Cardiac septum (tissue), 1 donor: Measurements from ENCODE around the gene PREP. TPM values are rescaled to one million over a fixed set of nuclear protein-coding genes. Genes with fewer than 3 reads are reported as not detected.

Experiments
- DNase-seq: peaks from one replicate; pipeline ENCODE4 v3.0.0-alpha.2; 2020; ENCODE audit warnings: low spot score
- intact Hi-C: fragments of 100-400 bp; cut with DNase I; formaldehyde crosslinking; loops from one replicate; pipeline ENCODE4 v1.14.0; 2022
- total RNA-seq: library from RNA; stranded (reverse); fragmentation: NEBNext Ultra II Directional; extraction: Animal tissue kit (Norgen Biotek cat#: 25700); gene quantifications from one replicate; pipeline ENCODE4 v1.2.1, GENCODE V29; 2021
- donor health status: DM: no; HTN: no; CAD: no.

PREP gene
- total RNA-seq, 1 donor from 2014 or later: 26.2 TPM

GRCh38 chr6:105282631-105283585 lies 120.0 kb downstream of the PREP start:
- intact Hi-C loops: no loop called here
- DNase-seq: no peak

DNA sequence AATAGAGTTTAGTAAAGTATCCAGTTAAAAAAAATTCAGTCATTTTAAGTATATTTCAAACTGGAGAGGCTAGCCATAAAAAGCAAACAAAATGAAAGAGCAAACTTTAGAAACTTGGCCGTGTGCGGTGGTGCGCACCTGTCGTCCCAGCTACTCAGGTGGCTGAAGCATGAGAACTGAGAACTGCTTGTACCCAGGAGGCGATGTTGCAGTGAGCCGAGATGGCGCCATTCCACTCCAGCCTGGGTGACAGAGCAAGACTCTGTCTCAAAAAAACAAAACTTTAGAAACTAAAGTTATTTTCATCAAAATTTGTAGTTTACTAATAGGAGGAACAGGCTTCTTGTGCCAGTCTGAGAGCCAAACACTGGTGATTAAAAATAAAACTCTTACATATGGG lies 122.8 kb downstream of the PREP start:
- DNase-seq: no peak
- intact Hi-C loops: no loop called here

DNA sequence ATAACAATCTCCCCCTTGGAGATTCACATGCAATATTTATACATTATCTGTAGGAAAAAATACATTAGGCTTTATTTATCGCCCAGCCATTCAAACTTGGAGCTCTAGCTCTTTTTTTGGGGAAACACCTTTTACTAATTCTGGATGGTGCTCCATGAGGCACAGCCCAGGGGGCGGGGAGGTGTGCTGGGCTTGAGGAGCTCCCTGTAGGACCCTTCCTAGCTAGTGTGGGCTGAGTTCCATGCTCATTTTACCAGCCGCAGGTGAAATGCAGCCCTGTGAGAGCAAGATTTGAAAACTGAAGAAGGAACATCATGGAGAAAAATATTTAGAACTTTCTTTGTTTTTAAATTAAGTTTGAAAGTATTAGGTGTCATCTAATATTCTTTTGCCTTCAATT lies 123.4 kb downstream of the PREP start:
- intact Hi-C loops: no loop called here
- DNase-seq: no peak

GRCh38 chr6:105278813-105279212 lies 124.1 kb downstream of the PREP start:
- no peak for DNase-seq
- intact Hi-C loops: no loop called here

DNA sequence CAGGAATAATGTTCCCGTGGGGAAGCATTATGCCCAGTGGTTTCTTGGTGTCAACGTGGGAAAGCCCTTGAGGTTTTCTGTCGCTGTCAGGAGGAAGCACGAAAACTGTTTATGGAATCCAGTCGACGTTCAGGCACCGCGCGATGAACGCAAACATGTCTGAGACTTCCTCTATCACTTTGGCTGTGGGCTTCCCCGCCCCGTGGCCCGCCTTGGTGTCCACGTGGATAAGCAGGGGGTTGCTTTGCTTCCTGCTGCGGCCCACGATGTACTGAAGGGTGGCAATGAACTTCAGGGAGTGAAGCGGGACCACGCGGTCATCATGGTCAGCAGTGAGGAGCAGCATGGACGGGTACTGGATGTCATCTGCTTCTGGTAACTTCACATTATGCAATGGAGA lies 124.8 kb downstream of the PREP start:
- intact Hi-C loops: no loop called here
- no peak for DNase-seq

- intact Hi-C loops: no loop called here
- no peak for DNase-seq
These were observed 126.5 kb downstream of the PREP start for GRCh38 chr6:105276374-105276773.

DNA sequence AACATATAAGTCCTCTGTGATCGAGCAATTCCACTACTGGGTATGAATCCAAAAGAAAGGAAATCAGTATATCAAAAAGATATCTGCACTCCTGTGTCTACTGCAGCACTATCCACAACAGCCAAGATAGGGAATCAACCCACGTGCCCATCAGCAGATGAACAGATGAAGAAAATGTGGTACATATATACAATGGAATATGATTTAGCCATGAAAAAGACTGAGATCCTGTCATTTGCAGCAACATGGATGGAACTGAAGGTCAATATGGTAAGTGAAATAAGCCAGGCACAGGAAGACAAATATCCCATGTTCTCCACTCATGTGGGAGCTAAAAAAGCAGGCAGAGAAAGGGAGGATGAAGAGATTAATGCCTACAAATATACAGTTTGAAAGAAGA lies 127.3 kb downstream of the PREP start:
- intact Hi-C loops: no loop called here
- DNase-seq: no peak

- no peak for DNase-seq
- intact Hi-C loops: no loop called here
These were observed 128.2 kb downstream of the PREP start for GRCh38 chr6:105274678-105275077.

- intact Hi-C loops: no loop called here
- DNase-seq: no peak
These were observed 129.3 kb downstream of the PREP start for GRCh38 chr6:105273589-105273988.

DNA sequence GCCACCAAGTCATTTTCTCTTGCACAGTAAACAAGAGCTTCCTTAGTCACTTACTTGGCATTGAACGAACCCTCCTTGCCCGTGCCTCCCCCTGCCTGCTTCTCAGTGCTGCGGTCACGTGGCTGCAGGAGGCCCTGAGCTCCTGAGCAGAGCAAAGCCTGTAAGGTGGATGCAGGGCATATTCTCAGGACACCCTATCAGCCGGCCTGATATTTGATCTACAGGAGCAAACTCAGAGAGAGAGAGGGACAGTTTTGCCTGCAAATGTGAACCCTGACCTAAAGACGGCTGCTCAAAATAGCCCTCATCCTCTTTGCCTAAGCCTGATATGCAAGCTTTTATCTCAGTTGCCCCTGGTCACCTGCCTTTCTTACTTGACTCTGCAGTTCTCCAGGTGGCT lies 130.1 kb downstream of the PREP start:
- intact Hi-C loops: no loop called here
- no peak for DNase-seq

GRCh38 chr6:105270511-105270910 lies 132.4 kb downstream of the PREP start:
- DNase-seq: no peak
- intact Hi-C loops: no loop called here

DNA sequence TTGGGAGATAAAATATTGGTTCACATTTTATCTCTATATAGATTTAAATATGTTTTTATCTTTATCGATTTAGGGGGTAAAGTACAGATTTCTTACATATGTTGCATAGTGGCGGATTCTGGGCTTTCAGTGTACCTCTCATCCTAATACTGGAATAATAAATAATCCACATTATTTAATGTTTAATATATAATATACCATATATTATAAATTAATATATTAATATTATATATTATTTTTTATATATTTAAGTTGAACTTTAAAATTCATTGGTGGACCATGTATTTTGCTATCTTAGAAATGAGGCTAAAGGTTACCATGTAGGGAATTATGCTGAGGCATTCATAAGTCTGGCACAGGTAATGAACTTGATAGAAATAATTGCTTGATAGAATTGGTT lies 133.5 kb downstream of the PREP start:
- intact Hi-C loops: loop anchor here (10.0 kb wide), 2 partner anchors 55 to 85 kb away; no protein-coding TSS in a partner anchor
- DNase-seq: no peak

GRCh38 chr6:105263685-105264610 lies 138.9 kb downstream of the PREP start:
- intact Hi-C loops: loop anchor here (10.0 kb wide), 2 partner anchors 49 to 91 kb away; no protein-coding TSS in a partner anchor
- DNase-seq: no peak

- DNase-seq: no peak
- intact Hi-C loops: loop anchor here (10.0 kb wide), 2 partner anchors 45 to 95 kb away; no protein-coding TSS in a partner anchor
These were observed 142.7 kb downstream of the PREP start for GRCh38 chr6:105259913-105260889.

GRCh38 chr6:105258816-105259215 lies 144.1 kb downstream of the PREP start:
- DNase-seq: no peak
- intact Hi-C loops: no loop called here

DNA sequence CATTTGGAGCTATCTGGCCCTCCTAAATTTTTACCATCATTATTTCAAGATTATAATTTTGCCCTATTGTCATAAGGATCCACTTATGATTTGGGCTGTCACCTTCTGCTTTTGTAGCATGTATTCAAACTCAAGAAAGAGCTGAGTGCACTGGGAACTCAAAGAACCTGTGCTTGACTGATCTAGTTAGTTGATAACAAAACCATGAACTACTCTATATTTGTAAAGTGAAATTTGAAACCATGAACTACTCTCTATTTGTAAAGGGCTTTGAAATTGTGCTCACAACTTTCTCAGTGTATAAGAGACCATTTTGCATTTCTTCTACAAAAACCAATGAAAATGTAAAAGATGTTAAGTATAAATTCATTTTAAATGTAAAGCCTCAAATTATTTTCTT lies 145.5 kb downstream of the PREP start:
- intact Hi-C loops: no loop called here

GRCh38 chr6:105256619-105257018 lies 146.3 kb downstream of the PREP start:
- intact Hi-C loops: no loop called here
- DNase-seq: no peak

More for the DNA sequence above, 145.5 kb downstream of the PREP start:
- DNase-seq: no peak

GRCh38 chr6:105253787-105254186 lies 149.1 kb downstream of the PREP start:
- intact Hi-C loops: no loop called here
- no peak for DNase-seq

DNA sequence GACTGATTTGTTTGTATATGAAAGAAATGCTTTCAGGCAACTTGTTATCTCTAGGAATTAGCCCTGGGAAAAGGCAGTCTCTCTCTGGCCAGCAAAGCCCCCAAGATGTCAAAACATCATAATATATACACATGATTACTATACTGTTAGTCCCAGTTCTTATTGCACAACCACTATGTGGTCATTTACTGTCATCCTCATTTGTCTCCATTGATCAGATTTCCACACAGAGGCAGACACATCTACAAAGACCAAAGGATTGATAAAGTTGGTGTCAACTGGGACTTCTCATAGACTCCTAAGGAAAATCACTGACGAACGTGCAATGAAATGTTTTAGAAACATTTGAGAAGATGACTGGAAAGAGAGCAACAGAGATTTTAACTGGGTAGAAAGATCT lies 151.2 kb downstream of the PREP start:
- intact Hi-C loops: no loop called here
- DNase-seq: no peak
